CD4-positive, alpha-beta T cell (primary cell): ENCODE results near the gene SCG5. TPM values are rescaled to one million over a fixed set of nuclear protein-coding genes. Genes with fewer than 3 reads are reported as not detected.

Experiments
- ATAC-seq: fragments of 200-7000 bp; cut with Tn5 transposase; one replicate; pipeline ENCODE4 v1.10.0; 2022; ENCODE audit warnings: mild to moderate bottlenecking; ENCODE audit not compliant: poor library complexity
- CTCF ChIA-PET: fragments of 350-600 bp; sonication (Branson Sonifier 250); formaldehyde crosslinking; loops from one replicate; lab custom pipeline; 2021; ENCODE audit warnings: antibody characterized with exemption, inconsistent platforms; lab: Charles Lee
- POLR2A ChIA-PET: fragments of 350-600 bp; sonication (Branson Sonifier 250); formaldehyde crosslinking; loops from one replicate; lab custom pipeline; 2021; ENCODE audit warnings: antibody characterized with exemption, inconsistent platforms; lab: Charles Lee
- DNase-seq, 14 experiments: peaks; one replicate each; pipeline ENCODE4 v3.0.0-alpha.2; 2013 to 2020; ENCODE audit warnings: mixed read lengths in 2 of 14
- H3K27ac ChIP-seq, 2 donors: one replicate each; pipeline versions ENCODE4 v1.5.1 to v1.7.0; 2013; ENCODE audit warnings: low read length in 2 of 2, low read depth in 1 of 2, mild to moderate bottlenecking in 1 of 2
- H3K27me3 ChIP-seq, 2 experiments: 1 replicate in 1 of 2; 2 replicates in 1 of 2; pipeline versions ENCODE4 v1.6.1 to v1.7.0; 2013; ENCODE audit warnings: low read length in 2 of 2, control low read depth in 1 of 2, mild to moderate bottlenecking in 1 of 2, moderate library complexity in 1 of 2; ENCODE audit not compliant: insufficient read depth in 2 of 2, control insufficient read depth in 1 of 2
- H3K36me3 ChIP-seq: one replicate; pipeline ENCODE4 v1.6.1; 2013; ENCODE audit warnings: low read length, control low read depth; ENCODE audit not compliant: insufficient read depth
- H3K4me1 ChIP-seq: one replicate; pipeline ENCODE4 v1.6.1; 2013; ENCODE audit warnings: low read length, control low read depth; ENCODE audit not compliant: insufficient read depth
- H3K4me3 ChIP-seq: one replicate; pipeline ENCODE4 v1.5.1; 2013; ENCODE audit warnings: mild to moderate bottlenecking, low read length, moderate library complexity
- H3K9me3 ChIP-seq, 2 experiments: 1 replicate in 1 of 2; 2 replicates in 1 of 2; pipeline versions ENCODE4 v1.6.1 to v1.7.0; 2013; ENCODE audit warnings: low read length in 2 of 2, mild to moderate bottlenecking in 2 of 2, control low read depth in 1 of 2, moderate library complexity in 1 of 2; ENCODE audit not compliant: control insufficient read depth in 1 of 2, insufficient read depth in 1 of 2
- H3K27ac Mint-ChIP-seq: one replicate; pipeline ENCODE4 v1.8.0; 2020; ENCODE audit warnings: mixed read lengths
- H3K27me3 Mint-ChIP-seq: one replicate; pipeline ENCODE4 v1.8.0; 2021; ENCODE audit warnings: mixed read lengths
- H3K36me3 Mint-ChIP-seq: one replicate; pipeline ENCODE4 v1.8.0; 2021; ENCODE audit warnings: low read depth, mixed read lengths
- H3K4me1 Mint-ChIP-seq: one replicate; pipeline ENCODE4 v1.8.0; 2021; ENCODE audit warnings: low read depth, mixed read lengths
- H3K4me3 Mint-ChIP-seq: one replicate; pipeline ENCODE4 v1.8.0; 2020; ENCODE audit warnings: mild to moderate bottlenecking, mixed read lengths
- H3K9me3 Mint-ChIP-seq: one replicate; pipeline ENCODE4 v1.8.0; 2020; ENCODE audit warnings: mixed read lengths
- CTCF ChIP-seq: fragments of 200-600 bp; IDR thresholded peaks from one replicate; pipeline ENCODE4 v1.8.0; 2022; ENCODE audit warnings: antibody characterized with exemption, mild to moderate bottlenecking
- intact Hi-C, 2 experiments: fragments of 100-400 bp; cut with DNase I in 1 of 2; cut with micrococcal nuclease in 1 of 2; formaldehyde crosslinking; loops; one replicate each; pipeline versions ENCODE4 v1.15.1 to v1.9.0; 2023 to 2025; cut with DNase I, micrococcal nuclease
- total RNA-seq, 174 experiments: library from RNA in 2 of 174; stranded (reverse) in 2 of 174; gene quantifications; one replicate each; pipeline ENCODE4 v1.2.3 and lab custom pipeline; 2021 to 2026

SCG5 gene
- total RNA-seq, 2 experiments from 2014 or later, result not detected

GRCh38 chr15:32682569-32682968 is 41.1 kb downstream of the SCG5 start:
- no peaks in the 10 kb centered on the region for H3K4me1 ChIP-seq
- no peaks in the 10 kb centered on the region for H3K9me3 ChIP-seq
- Mint-ChIP-seq H3K4me1 (no peaks in the 10 kb centered on the region), H3K27ac (no peak overlapping the region), H3K27me3 (no peaks in the 10 kb centered on the region), H3K9me3 (no peaks in the 10 kb centered on the region), H3K4me3 (no peak overlapping the region), H3K36me3 (no peaks in the 10 kb centered on the region)
- no peaks in the 10 kb centered on the region for H3K36me3 ChIP-seq
- ChIA-PET POLR2A (no interaction called here), CTCF (no interaction called here)
- no peak for TF ChIP-seq CTCF
- no peak for DNase-seq
- ATAC-seq, result no peak
- intact Hi-C loops, result no loop called here
- H3K27me3 ChIP-seq, result no peaks in the 10 kb centered on the region
- no peak overlapping the region for H3K27ac ChIP-seq
- H3K4me3 ChIP-seq, result no peak overlapping the region

GRCh38 chr15:32682977-32683630 is 41.6 kb downstream of the SCG5 start:
- Mint-ChIP-seq H3K36me3 (no peaks in the 10 kb centered on the region), H3K9me3 (no peaks in the 10 kb centered on the region), H3K27me3 (no peaks in the 10 kb centered on the region), H3K27ac (no peak overlapping the region), H3K4me3 (no peak overlapping the region), H3K4me1 (no peaks in the 10 kb centered on the region)
- no peak for ATAC-seq
- no peaks in the 10 kb centered on the region for H3K4me1 ChIP-seq
- H3K27ac ChIP-seq, result no peak overlapping the region
- DNase-seq, result no peak
- intact Hi-C loops, result no loop called here
- H3K4me3 ChIP-seq, result no peak overlapping the region
- ChIA-PET POLR2A (no interaction called here), CTCF (no interaction called here)
- TF ChIP-seq CTCF, result no peak
- H3K27me3 ChIP-seq, result no peaks in the 10 kb centered on the region
- no peaks in the 10 kb centered on the region for H3K9me3 ChIP-seq
- no peaks in the 10 kb centered on the region for H3K36me3 ChIP-seq

- ChIA-PET CTCF (no interaction called here), POLR2A (no interaction called here)
- ATAC-seq, result no peak
- no peak overlapping the region for H3K27ac ChIP-seq
- no peaks in the 10 kb centered on the region for H3K27me3 Mint-ChIP-seq
- H3K4me1 ChIP-seq, result no peaks in the 10 kb centered on the region
- no peak overlapping the region for H3K4me3 ChIP-seq
- no peaks in the 10 kb centered on the region for H3K9me3 ChIP-seq
- H3K36me3 Mint-ChIP-seq, result no peaks in the 10 kb centered on the region
- no peaks in the 10 kb centered on the region for H3K27me3 ChIP-seq
- intact Hi-C loops, result no loop called here
- DNase-seq, result peak in 1 of 14 experiments; percentile 15
- no peaks in the 10 kb centered on the region for H3K4me1 Mint-ChIP-seq
- H3K27ac Mint-ChIP-seq, result no peak overlapping the region
- H3K9me3 Mint-ChIP-seq, result no peaks in the 10 kb centered on the region
- no peak overlapping the region for H3K4me3 Mint-ChIP-seq
- no peaks in the 10 kb centered on the region for H3K36me3 ChIP-seq
- no peak for TF ChIP-seq CTCF
These were observed 42.5 kb downstream of the SCG5 start for GRCh38 chr15:32683906-32684584.
